ENCODE results near the gene CSNK1D.

Gene CSNK1D

GRCh38 chr17:82273327-82274133 is at the start of gene CSNK1D:
TSS of gene CSNK1D (minus strand) at chr17:82273700. CDS start at chr17:82273381, 319 bp downstream.
- peak; percentile 44 to 61 for DNase-seq (ENCODE audit: low read depth in 2 of 2)

GRCh38 chr17:82322526-82323453 is 49.3 kb upstream of the CSNK1D start:
- DNase-seq (ENCODE audit: low read depth in 2 of 2), result no peak

GRCh38 chr17:82321947-82322466 is 48.5 kb upstream of the CSNK1D start:
- no peak for DNase-seq (ENCODE audit: low read depth in 2 of 2)

GRCh38 chr17:82320956-82321927 is 47.7 kb upstream of the CSNK1D start:
- no peak for DNase-seq (ENCODE audit: low read depth in 2 of 2)

GRCh38 chr17:82320140-82320840 is 46.8 kb upstream of the CSNK1D start:
- DNase-seq (ENCODE audit: low read depth in 2 of 2), result no peak

GRCh38 chr17:82319619-82320062 is 46.1 kb upstream of the CSNK1D start:
- DNase-seq (ENCODE audit: low read depth in 2 of 2), result no peak

GRCh38 chr17:82318772-82319606 is 45.5 kb upstream of the CSNK1D start:
- DNase-seq (ENCODE audit: low read depth in 2 of 2), result no peak

- DNase-seq (ENCODE audit: low read depth in 2 of 2), result no peak
These were observed 44.6 kb upstream of the CSNK1D start for GRCh38 chr17:82318169-82318498.

GRCh38 chr17:82317394-82318168 is 44.1 kb upstream of the CSNK1D start, which contains the start of gene CD7:
TSS of gene CD7 (minus strand) at chr17:82317608. CDS start at chr17:82317495, 113 bp downstream.
- no peak for DNase-seq (ENCODE audit: low read depth in 2 of 2)

GRCh38 chr17:82316651-82317393 is 43.3 kb upstream of the CSNK1D start:
- DNase-seq (ENCODE audit: low read depth in 2 of 2), result no peak

- no peak for DNase-seq (ENCODE audit: low read depth in 2 of 2)
These were observed 42.3 kb upstream of the CSNK1D start for GRCh38 chr17:82315703-82316358.

- no peak for DNase-seq (ENCODE audit: low read depth in 2 of 2)
These were observed 41.5 kb upstream of the CSNK1D start for GRCh38 chr17:82314727-82315605.

GRCh38 chr17:82314012-82314726 is 40.7 kb upstream of the CSNK1D start:
- no peak for DNase-seq (ENCODE audit: low read depth in 2 of 2)

GRCh38 chr17:82313195-82314011 is 39.9 kb upstream of the CSNK1D start:
- no peak for DNase-seq (ENCODE audit: low read depth in 2 of 2)

GRCh38 chr17:82311971-82312370 is 38.5 kb upstream of the CSNK1D start:
- DNase-seq (ENCODE audit: low read depth in 2 of 2), result no peak

Data from fibroblast of skin of left biceps (primary cell).